Chondrocyte (in vitro differentiated cells): ENCODE measurements around the gene RAP2B. TPM values are rescaled to one million over a fixed set of nuclear protein-coding genes. Genes with fewer than 3 reads are reported as not detected.

Experiments used
- DNase-seq: peaks from one replicate; pipeline ENCODE4 v3.0.0; 2021; ENCODE audit warnings: mixed read lengths, low spot score
- H3K27ac Mint-ChIP-seq: one replicate; pipeline ENCODE4 v1.8.0; 2021; ENCODE audit warnings: mild to moderate bottlenecking, moderate library complexity, mixed read lengths; ENCODE audit not compliant: unreplicated experiment
- H3K27me3 Mint-ChIP-seq: 2 replicates; pipeline ENCODE4 v1.8.0; 2021; ENCODE audit warnings: low read depth, mixed read lengths
- H3K36me3 Mint-ChIP-seq: 2 replicates; pipeline ENCODE4 v1.8.0; 2021; ENCODE audit warnings: low read depth, mixed read lengths
- H3K4me1 Mint-ChIP-seq: 2 replicates; pipeline ENCODE4 v1.8.0; 2021; ENCODE audit warnings: low read depth, mild to moderate bottlenecking, mixed read lengths
- H3K4me3 Mint-ChIP-seq: one replicate; pipeline ENCODE4 v1.8.0; 2021; ENCODE audit warnings: mild to moderate bottlenecking, moderate library complexity, mixed read lengths; ENCODE audit not compliant: unreplicated experiment
- H3K9me3 Mint-ChIP-seq: 2 replicates; pipeline ENCODE4 v1.8.0; 2021; ENCODE audit warnings: low read depth, mixed read lengths
- total RNA-seq: library from RNA; stranded (reverse); gene quantifications from 3 replicates; pipeline ENCODE4 v1.2.1, GENCODE V29; 2021
- TF ChIP-seq, protein P1 (sequence below): fragments of 200-600 bp; sonication (generic); IDR thresholded peaks from 2 replicates; pipeline ENCODE4 v1.5.0; 2021; ENCODE audit warnings: antibody characterized with exemption, mild to moderate bottlenecking, moderate library complexity

The RAP2B gene
- total RNA-seq, 1 donor from 2014 or later, result 11.0 TPM

DNA sequence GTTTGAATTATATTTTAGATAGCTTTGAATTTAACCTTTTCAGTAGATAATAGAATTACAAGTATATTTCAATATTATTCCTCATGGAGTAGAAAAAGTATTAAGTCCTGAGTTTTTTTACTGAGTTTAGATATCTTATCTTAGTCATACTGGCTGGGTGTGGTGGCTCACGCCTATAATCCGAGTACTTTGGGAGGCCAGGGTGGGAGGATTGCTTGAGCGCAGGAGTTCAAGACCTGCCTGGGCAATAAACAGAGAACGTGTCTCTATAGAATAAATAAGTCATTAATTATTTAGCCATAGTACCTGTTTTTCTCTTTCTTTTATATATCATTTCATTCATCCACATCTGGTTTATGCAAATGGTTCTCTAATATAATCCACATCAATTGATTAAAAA is 9.9 kb downstream of the RAP2B start:
- DNase-seq, result no peak
- TF ChIP-seq, protein P1, sequence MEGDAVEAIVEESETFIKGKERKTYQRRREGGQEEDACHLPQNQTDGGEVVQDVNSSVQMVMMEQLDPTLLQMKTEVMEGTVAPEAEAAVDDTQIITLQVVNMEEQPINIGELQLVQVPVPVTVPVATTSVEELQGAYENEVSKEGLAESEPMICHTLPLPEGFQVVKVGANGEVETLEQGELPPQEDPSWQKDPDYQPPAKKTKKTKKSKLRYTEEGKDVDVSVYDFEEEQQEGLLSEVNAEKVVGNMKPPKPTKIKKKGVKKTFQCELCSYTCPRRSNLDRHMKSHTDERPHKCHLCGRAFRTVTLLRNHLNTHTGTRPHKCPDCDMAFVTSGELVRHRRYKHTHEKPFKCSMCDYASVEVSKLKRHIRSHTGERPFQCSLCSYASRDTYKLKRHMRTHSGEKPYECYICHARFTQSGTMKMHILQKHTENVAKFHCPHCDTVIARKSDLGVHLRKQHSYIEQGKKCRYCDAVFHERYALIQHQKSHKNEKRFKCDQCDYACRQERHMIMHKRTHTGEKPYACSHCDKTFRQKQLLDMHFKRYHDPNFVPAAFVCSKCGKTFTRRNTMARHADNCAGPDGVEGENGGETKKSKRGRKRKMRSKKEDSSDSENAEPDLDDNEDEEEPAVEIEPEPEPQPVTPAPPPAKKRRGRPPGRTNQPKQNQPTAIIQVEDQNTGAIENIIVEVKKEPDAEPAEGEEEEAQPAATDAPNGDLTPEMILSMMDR, result no peak
- Mint-ChIP-seq H3K4me3 (no peak overlapping the region), H3K4me1 (peaks cover 9% of the 10 kb centered on the region), H3K27me3 (no peaks in the 10 kb centered on the region), H3K9me3 (peaks cover 7% of the 10 kb centered on the region), H3K36me3 (peaks cover 3% of the 10 kb centered on the region), H3K27ac (no peak overlapping the region)

GRCh38 chr3:153172796-153173757 is 11.1 kb downstream of the RAP2B start:
- DNase-seq, result no peak
- TF ChIP-seq, protein P1, result no peak
- Mint-ChIP-seq H3K4me3 (no peak overlapping the region), H3K27ac (no peak overlapping the region), H3K27me3 (no peaks in the 10 kb centered on the region), H3K9me3 (peaks cover 7% of the 10 kb centered on the region), H3K36me3 (peaks cover 3% of the 10 kb centered on the region), H3K4me1 (peaks cover 3% of the 10 kb centered on the region)

GRCh38 chr3:153173758-153174516 is 11.9 kb downstream of the RAP2B start:
- peaks cover 3% of the 10 kb centered on the region for H3K36me3 Mint-ChIP-seq
- H3K9me3 Mint-ChIP-seq, result peaks cover 7% of the 10 kb centered on the region
- no peak overlapping the region for H3K4me3 Mint-ChIP-seq

DNA sequence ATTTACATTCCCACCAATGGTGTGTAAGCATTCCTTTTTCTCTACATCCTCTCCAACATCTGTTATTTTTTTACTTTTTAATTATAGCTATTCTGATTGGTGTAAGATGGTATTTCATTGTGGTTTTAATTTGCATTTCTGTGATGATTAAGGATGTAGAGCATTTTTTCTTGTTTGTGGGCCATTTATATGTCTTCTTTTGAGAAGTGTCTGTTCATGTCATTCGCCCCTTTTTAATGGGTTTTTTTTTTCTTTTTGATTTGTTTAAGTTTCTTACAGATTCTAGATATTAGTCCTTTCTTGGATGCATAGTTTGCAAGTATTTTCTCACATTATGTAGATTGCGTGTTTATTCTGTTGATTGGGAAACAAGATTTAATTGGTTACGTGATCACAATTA is 14.2 kb downstream of the RAP2B start:
- no peak overlapping the region for H3K27ac Mint-ChIP-seq

More at GRCh38 chr3:153173758-153174516, 11.9 kb downstream of the RAP2B start:
- Mint-ChIP-seq H3K4me1 (peaks cover 3% of the 10 kb centered on the region), H3K27me3 (no peaks in the 10 kb centered on the region), H3K27ac (no peak overlapping the region)
- DNase-seq, result no peak
- TF ChIP-seq, protein P1, result no peak

More for the DNA sequence above, 14.2 kb downstream of the RAP2B start:
- TF ChIP-seq, protein P1, result no peak
- Mint-ChIP-seq H3K27me3 (no peaks in the 10 kb centered on the region), H3K4me3 (no peak overlapping the region), H3K4me1 (no peaks in the 10 kb centered on the region), H3K9me3 (peaks cover 7% of the 10 kb centered on the region), H3K36me3 (peaks cover 3% of the 10 kb centered on the region)
- no peak for DNase-seq
